ENCODE measurements around the gene FILIP1. TPM values are rescaled to one million over a fixed set of nuclear protein-coding genes. Genes with fewer than 3 reads are reported as not detected.
A peak's percentile ranks its signal among the peaks of the same experiment; 100 is the strongest.

Gene FILIP1
- total and polyA plus RNA-seq, 10 of the 15 experiments (the other 5 are each of a cell fraction or from before 2014, with no cell fraction given): 0.23 to 2.0 (median 0.44) TPM

DNA sequence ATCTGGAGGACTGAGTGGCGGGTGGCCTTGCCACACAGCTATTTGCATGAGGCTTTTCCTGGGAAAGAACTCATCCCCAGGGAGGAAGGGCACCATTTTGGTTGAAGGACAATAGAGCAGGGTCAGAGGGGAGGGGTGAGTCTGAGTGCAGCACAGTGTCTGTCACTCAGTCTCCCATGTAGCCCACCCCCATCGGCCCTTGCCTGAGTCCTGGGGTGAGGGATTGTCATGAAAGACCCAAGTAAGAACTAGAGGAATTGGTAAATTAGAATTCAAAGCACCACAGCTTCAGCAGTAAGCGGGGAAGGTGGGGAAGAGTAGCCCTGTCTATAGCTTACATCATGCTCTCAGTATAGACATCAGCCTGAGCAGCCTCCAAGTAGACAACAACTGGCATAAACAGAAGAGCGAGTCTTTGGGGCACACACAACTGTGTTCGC, 118.6 kb downstream of the FILIP1 start:
- no peaks in the 10 kb centered on the region for H4K20me1 ChIP-seq (ENCODE audit: control insufficient read depth, insufficient read depth)
- ChIA-PET SMC1A (ENCODE audit: uncharacterized antibody, unreplicated experiment) (interaction anchor here (0.7 to 1.3 kb wide), 2 partner anchors 60 to 154 kb away, joined by 3 to 4 read pairs; no protein-coding TSS in a partner anchor), POLR2A (no interaction called here), CTCF (interaction anchor here (0.6 to 1.6 kb wide), 7 partner anchors 9 to 203 kb away, joined by 3 to 6 read pairs (median 3); no protein-coding TSS in a partner anchor), RAD21 (ENCODE audit: unreplicated experiment) (interaction anchor here (0.9 to 1.9 kb wide), 2 partner anchors 132 to 148 kb away, joined by 3 to 4 read pairs; no protein-coding TSS in a partner anchor)
- no peak overlapping the region for H2AFZ ChIP-seq (ENCODE audit: control insufficient read depth, low read depth, low read length)
- H3K4me3 ChIP-seq: no peak overlapping the region
- WGBS (ENCODE audit: insufficient coverage, insufficient replicate concordance, low lambda C conversion rate, missing lambda C conversion rate): 46% methylated on average over 5 of the region's 5 CpGs
- TF ChIP-seq, protein P1, sequence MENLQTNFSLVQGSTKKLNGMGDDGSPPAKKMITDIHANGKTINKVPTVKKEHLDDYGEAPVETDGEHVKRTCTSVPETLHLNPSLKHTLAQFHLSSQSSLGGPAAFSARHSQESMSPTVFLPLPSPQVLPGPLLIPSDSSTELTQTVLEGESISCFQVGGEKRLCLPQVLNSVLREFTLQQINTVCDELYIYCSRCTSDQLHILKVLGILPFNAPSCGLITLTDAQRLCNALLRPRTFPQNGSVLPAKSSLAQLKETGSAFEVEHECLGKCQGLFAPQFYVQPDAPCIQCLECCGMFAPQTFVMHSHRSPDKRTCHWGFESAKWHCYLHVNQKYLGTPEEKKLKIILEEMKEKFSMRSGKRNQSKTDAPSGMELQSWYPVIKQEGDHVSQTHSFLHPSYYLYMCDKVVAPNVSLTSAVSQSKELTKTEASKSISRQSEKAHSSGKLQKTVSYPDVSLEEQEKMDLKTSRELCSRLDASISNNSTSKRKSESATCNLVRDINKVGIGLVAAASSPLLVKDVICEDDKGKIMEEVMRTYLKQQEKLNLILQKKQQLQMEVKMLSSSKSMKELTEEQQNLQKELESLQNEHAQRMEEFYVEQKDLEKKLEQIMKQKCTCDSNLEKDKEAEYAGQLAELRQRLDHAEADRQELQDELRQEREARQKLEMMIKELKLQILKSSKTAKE (IDR thresholded peaks at IDR 0.05; ENCODE audit: low read depth, poor library complexity, severe bottlenecking): no peak
- TF ChIP-seq, protein P2, sequence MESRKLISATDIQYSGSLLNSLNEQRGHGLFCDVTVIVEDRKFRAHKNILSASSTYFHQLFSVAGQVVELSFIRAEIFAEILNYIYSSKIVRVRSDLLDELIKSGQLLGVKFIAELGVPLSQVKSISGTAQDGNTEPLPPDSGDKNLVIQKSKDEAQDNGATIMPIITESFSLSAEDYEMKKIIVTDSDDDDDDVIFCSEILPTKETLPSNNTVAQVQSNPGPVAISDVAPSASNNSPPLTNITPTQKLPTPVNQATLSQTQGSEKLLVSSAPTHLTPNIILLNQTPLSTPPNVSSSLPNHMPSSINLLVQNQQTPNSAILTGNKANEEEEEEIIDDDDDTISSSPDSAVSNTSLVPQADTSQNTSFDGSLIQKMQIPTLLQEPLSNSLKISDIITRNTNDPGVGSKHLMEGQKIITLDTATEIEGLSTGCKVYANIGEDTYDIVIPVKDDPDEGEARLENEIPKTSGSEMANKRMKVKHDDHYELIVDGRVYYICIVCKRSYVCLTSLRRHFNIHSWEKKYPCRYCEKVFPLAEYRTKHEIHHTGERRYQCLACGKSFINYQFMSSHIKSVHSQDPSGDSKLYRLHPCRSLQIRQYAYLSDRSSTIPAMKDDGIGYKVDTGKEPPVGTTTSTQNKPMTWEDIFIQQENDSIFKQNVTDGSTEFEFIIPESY (IDR thresholded peaks at IDR 0.05): no peak
- TF ChIP-seq, protein P3, sequence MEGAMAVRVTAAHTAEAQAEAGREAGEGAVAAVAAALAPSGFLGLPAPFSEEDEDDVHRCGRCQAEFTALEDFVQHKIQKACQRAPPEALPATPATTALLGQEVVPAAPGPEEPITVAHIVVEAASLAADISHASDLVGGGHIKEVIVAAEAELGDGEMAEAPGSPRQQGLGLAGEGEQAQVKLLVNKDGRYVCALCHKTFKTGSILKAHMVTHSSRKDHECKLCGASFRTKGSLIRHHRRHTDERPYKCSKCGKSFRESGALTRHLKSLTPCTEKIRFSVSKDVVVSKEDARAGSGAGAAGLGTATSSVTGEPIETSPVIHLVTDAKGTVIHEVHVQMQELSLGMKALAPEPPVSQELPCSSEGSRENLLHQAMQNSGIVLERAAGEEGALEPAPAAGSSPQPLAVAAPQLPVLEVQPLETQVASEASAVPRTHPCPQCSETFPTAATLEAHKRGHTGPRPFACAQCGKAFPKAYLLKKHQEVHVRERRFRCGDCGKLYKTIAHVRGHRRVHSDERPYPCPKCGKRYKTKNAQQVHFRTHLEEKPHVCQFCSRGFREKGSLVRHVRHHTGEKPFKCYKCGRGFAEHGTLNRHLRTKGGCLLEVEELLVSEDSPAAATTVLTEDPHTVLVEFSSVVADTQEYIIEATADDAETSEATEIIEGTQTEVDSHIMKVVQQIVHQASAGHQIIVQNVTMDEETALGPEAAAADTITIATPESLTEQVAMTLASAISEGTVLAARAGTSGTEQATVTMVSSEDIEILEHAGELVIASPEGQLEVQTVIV (IDR thresholded peaks at IDR 0.05; ENCODE audit: borderline replicate concordance, partially characterized antibody): no peak
- TF ChIP-seq ZZZ3 (IDR thresholded peaks at IDR 0.05; ENCODE audit: control insufficient read depth, insufficient read length, low read depth) (no peak), NFYA (IDR thresholded peaks at IDR 0.05; ENCODE audit: borderline replicate concordance, low read depth, low read length) (no peak), SIX5 (IDR thresholded peaks at IDR 0.05; ENCODE audit: low read depth, low read length, severe bottlenecking) (no peak), NFXL1 (IDR thresholded peaks at IDR 0.05; ENCODE audit: borderline replicate concordance) (no peak), EGR1 (IDR thresholded peaks at IDR 0.05; ENCODE audit: borderline replicate concordance in 1 of 2, low read depth in 2 of 2, low read length in 2 of 2) (no peak), ATF7 (IDR thresholded peaks at IDR 0.05; ENCODE audit: low read depth) (no peak), KDM1A (IDR thresholded peaks at IDR 0.05; ENCODE audit: borderline replicate concordance) (no peak), IKZF1 (conservative IDR thresholded peaks at IDR 0.05) (no peak), RB1 (IDR thresholded peaks at IDR 0.05; ENCODE audit: borderline replicate concordance) (no peak), KAT2A (conservative IDR thresholded peaks at IDR 0.05; ENCODE audit: control insufficient read depth, low read depth, low read length) (no peak), TCF7 (IDR thresholded peaks at IDR 0.05; ENCODE audit: borderline replicate concordance) (no peak), POLR2A (IDR thresholded peaks at IDR 0.05; ENCODE audit: low read depth, low read length) (no peak)
- TF ChIP-seq, protein P4, sequence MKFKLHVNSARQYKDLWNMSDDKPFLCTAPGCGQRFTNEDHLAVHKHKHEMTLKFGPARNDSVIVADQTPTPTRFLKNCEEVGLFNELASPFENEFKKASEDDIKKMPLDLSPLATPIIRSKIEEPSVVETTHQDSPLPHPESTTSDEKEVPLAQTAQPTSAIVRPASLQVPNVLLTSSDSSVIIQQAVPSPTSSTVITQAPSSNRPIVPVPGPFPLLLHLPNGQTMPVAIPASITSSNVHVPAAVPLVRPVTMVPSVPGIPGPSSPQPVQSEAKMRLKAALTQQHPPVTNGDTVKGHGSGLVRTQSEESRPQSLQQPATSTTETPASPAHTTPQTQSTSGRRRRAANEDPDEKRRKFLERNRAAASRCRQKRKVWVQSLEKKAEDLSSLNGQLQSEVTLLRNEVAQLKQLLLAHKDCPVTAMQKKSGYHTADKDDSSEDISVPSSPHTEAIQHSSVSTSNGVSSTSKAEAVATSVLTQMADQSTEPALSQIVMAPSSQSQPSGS (IDR thresholded peaks at IDR 0.05; ENCODE audit: low read length): no peak
- no TSS peak for BruUV-seq (replicated peaks)
- peak; percentile 45 for ATAC-seq
- intact Hi-C loops (cut with micrococcal nuclease; ENCODE audit: unreplicated experiment): loop anchor here (5.0 to 10.0 kb wide), 2 partner anchors 37 to 120 kb away; partner anchors contain the start of gene FILIP1
- in situ Hi-C loops (cut with MboI): no loop called here
- FAIRE-seq: no peak
- H3K36me3 ChIP-seq (ENCODE audit: control insufficient read depth in 2 of 2, insufficient read depth in 2 of 2, low read length in 1 of 2): no peaks in the 10 kb centered on the region
- H3K9ac ChIP-seq (ENCODE audit: control insufficient read depth, insufficient read depth, low read length): no peak overlapping the region
- H3K27me3 ChIP-seq (replicated peaks in 1 of 2; ENCODE audit: control insufficient read depth in 2 of 2, insufficient read depth in 2 of 2, low read length in 1 of 2): no peaks in the 10 kb centered on the region
- no peaks in the 10 kb centered on the region for H3K9me3 ChIP-seq (replicated peaks; ENCODE audit: control insufficient read depth, insufficient read depth, low read length)
- no peak overlapping the region for H3K27ac ChIP-seq (ENCODE audit: control insufficient read depth, insufficient read depth)
- DNase-seq (ENCODE audit: low read depth, low spot score): no peak
- no peak overlapping the region for H3K4me2 ChIP-seq (ENCODE audit: control insufficient read depth, insufficient read depth)
- H3K4me1 ChIP-seq (ENCODE audit: control insufficient read depth, insufficient read depth, low read length): no peaks in the 10 kb centered on the region
- H3K79me2 ChIP-seq (ENCODE audit: control insufficient read depth, insufficient read depth, low read length): no peaks in the 10 kb centered on the region

Measured in GM12878 (cell line).